GM12891 (cell line): Measurements from ENCODE around the gene CYP2B6.

Experiments
- DNase-seq: peaks from one replicate; pipeline ENCODE4 v3.0.0; 2011; ENCODE audit warnings: low spot score; ENCODE audit not compliant: insufficient read length
- FAIRE-seq: peaks from 2 replicates; lab custom pipeline; 2011; peaks lifted over from hg19 to GRCh38; lab: Jason Lieb, UNC
- PAX5 ChIP-seq: IDR thresholded peaks from 2 replicates; pipeline ENCODE4 v1.6.1; 2011; ENCODE audit warnings: low read length, moderate library complexity, mild to moderate bottlenecking; ENCODE audit not compliant: insufficient read depth, severe bottlenecking
- POLR2A ChIP-seq: IDR thresholded peaks from 2 replicates; pipeline ENCODE4 v1.6.1; 2011; ENCODE audit warnings: low read depth, low read length, control low read depth
- POLR2AphosphoS5 ChIP-seq: IDR thresholded peaks from 2 replicates; pipeline ENCODE4 v1.6.1; 2011; ENCODE audit warnings: low read depth, low read length, control low read depth
- POU2F2 ChIP-seq: IDR thresholded peaks from 2 replicates; pipeline ENCODE4 v1.6.1; 2011; ENCODE audit warnings: low read depth, mild to moderate bottlenecking, control low read depth, low read length, moderate library complexity
- SPI1 ChIP-seq: IDR thresholded peaks from 2 replicates; pipeline ENCODE4 v1.6.1; 2011; ENCODE audit warnings: low read depth, low read length, control low read depth
- TAF1 ChIP-seq: IDR thresholded peaks from 2 replicates; pipeline ENCODE4 v1.6.1; 2011; ENCODE audit warnings: low read depth, low read length, control low read depth

Gene CYP2B6

GRCh38 chr19:41014643-41015042 lies 23.6 kb downstream of the CYP2B6 start:
- no peak for DNase-seq
- TF ChIP-seq POLR2AphosphoS5 (no peak), TAF1 (no peak), POU2F2 (no peak), SPI1 (no peak), PAX5 (no peak), POLR2A (no peak)
- no peak for FAIRE-seq

DNA sequence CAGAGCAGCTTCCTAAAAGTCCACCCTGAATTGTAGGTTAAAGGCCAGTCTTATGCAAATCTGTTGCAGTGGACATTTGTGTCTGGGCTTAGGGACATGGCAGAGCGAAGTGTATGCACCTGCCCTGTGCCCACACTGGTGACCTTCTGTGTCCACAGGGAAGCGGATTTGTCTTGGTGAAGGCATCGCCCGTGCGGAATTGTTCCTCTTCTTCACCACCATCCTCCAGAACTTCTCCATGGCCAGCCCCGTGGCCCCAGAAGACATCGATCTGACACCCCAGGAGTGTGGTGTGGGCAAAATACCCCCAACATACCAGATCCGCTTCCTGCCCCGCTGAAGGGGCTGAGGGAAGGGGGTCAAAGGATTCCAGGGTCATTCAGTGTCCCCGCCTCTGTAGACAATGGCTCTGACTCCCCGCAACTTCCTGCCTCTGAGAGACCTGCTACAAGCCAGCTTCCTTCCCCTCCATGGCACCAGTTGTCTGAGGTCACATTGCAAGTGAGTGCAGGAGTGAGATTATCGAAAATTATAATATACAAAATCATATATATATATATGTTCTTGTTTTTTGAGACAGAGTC lies 25.5 kb downstream of the CYP2B6 start:
- TF ChIP-seq TAF1 (no peak), POU2F2 (no peak), SPI1 (no peak), PAX5 (no peak), POLR2AphosphoS5 (no peak)
- no peak for FAIRE-seq

DNA sequence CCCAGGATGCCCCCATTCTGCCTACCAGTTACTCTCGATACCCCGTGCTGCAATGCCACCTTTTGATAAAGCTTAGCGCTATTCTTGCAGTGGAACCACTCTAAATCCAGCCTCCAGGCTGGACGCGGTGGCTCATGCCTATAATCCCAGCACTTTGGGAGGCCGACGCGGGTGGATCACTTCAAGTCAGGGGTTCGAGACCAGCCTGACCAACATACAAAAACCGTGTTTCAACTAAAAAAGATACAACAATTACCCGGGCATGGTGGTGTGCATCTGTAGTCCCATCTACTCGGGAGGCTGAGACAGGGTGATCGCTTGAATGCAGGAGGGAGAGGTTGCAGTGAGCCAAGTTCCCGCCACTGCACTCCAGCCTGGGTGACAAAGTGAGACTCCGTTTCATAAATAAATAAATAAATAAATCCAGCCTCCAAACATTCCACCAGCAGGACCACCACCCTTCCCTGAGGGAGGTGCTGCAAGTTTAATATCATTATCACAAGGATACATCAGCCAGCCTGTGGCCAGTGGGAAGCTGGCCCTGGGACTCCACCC lies 27.7 kb downstream of the CYP2B6 start:
- no peak for DNase-seq
- TF ChIP-seq POU2F2 (no peak), SPI1 (no peak), POLR2AphosphoS5 (no peak), PAX5 (no peak), TAF1 (no peak), POLR2A (no peak)
- no peak for FAIRE-seq

More for the DNA sequence above, 25.5 kb downstream of the CYP2B6 start:
- DNase-seq, result no peak

DNA sequence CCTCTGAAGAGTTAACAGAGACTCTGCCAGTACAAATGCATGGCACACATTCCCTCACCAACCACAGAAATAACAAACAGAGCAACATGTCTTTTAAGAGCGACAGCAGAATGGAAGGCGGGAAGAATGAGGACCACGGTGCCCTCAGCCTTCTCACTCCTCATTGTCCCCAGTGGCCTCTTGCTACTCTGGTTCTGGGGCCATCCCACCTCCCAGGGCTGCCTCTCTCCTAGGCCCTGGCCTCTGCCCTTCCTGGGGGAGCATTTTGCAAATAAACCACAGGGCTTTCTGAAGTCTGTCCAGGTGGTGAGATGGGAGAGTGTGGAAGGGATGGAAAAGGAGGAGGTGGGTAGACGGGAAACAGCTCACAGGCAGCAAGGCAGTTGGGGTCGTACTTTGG lies 28.3 kb downstream of the CYP2B6 start:
- DNase-seq (no peak), FAIRE-seq (no peak)
- TF ChIP-seq PAX5, result no peak
- no peak for TF ChIP-seq POLR2A
- no peak for TF ChIP-seq POU2F2
- TF ChIP-seq TAF1, result no peak
- TF ChIP-seq POLR2AphosphoS5, result no peak
- TF ChIP-seq SPI1, result no peak

DNA sequence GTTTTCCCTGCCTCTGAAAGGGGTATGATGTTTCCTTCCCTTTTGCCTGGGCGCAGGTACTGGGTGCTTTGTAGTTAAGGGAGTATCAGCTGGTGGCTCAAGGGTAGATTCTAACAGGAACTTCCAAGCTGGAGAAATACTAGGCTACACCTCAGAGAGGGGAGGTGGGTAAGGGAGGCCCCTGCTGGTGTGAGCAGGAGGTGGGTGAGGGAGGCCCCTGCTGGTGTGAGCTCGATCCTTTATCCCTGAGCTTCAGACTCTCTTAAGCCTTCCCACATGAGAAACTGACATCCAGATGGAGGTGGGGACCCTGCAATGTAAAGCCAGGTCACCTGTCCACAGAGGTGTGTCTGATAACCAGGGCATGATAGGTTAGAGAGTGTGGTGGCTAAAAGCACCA lies 32.1 kb downstream of the CYP2B6 start:
- FAIRE-seq (no peak), DNase-seq (no peak)
- TF ChIP-seq POLR2AphosphoS5, result no peak
- no peak for TF ChIP-seq POLR2A
- no peak for TF ChIP-seq SPI1
- no peak for TF ChIP-seq TAF1

GRCh38 chr19:41025411-41025810 lies 34.3 kb downstream of the CYP2B6 start:
- FAIRE-seq (no peak), DNase-seq (no peak)
- no peak for TF ChIP-seq POLR2AphosphoS5
- TF ChIP-seq PAX5, result no peak
- TF ChIP-seq TAF1, result no peak
- no peak for TF ChIP-seq SPI1
- no peak for TF ChIP-seq POU2F2
- TF ChIP-seq POLR2A, result no peak

GRCh38 chr19:41025871-41026270 lies 34.8 kb downstream of the CYP2B6 start:
- FAIRE-seq (no peak), DNase-seq (no peak)
- TF ChIP-seq TAF1 (no peak), PAX5 (no peak), POLR2AphosphoS5 (no peak), POLR2A (no peak), SPI1 (no peak), POU2F2 (no peak)

DNA sequence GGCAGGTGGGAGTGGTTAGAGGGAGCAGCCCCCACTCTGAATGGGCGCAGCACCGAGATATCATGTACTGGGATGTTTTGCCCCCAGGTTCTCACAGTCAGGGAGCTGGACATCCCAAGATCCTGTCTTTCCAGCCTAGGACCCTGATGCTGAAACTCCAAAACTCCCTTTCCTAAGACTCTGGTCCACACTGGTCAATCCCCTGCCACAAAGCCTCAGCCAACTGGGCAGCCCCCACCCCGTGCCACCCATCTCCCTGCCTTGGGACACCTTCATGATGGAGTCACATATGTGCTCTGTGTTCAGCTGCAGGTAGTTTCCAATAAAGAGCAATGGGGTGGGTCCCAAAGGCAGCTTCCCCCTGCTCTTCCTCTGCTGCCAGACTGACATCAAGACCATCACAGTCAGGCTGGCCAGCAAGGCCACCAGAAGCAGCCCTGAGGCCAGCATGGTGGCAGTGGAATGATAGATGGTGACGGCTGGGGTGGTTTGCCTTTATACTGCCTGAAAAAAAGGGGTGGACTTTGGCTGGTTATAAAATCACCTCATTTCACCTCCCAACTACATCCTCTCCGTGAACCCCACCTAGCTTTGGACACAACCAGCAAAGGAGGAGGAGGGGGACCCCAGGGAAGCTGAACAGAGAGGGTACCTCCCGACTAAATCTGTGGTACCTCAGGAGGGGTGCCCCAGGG lies 36.3 kb downstream of the CYP2B6 start:
- TF ChIP-seq POU2F2 (no peak), POLR2AphosphoS5 (no peak), PAX5 (no peak), TAF1 (no peak), POLR2A (no peak), SPI1 (no peak)
- no peak for DNase-seq
- no peak for FAIRE-seq

- no peak for FAIRE-seq
- TF ChIP-seq POU2F2 (no peak), TAF1 (no peak), POLR2A (no peak), POLR2AphosphoS5 (no peak), SPI1 (no peak), PAX5 (no peak)
- no peak for DNase-seq
Measured at GRCh38 chr19:41029524-41030432, 38.7 kb downstream of the CYP2B6 start.

DNA sequence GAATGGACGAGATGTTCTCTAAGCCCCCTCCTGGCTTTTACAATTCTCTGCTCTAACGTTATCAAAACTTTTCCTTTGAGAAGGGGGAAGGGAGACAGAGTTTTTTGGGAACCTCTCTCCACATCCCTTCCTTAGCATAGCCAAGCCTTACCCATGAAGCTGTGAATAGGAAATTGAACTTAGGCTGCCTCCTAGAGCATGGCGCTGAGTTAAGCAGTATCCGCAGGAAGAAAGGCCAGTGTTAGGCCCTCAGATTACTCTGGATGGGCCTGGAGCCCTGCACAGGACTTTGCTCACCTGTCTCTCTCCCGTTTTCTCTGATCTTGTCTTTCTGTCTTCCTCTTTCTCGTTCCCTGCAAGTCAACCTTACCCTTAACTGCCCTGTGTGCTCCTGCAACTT lies 39.6 kb downstream of the CYP2B6 start:
- no peak for DNase-seq
- no peak for FAIRE-seq
- TF ChIP-seq PAX5 (no peak), POLR2A (no peak), TAF1 (no peak), POU2F2 (no peak), POLR2AphosphoS5 (no peak), SPI1 (no peak)
